GM18951 (cell line): ENCODE measurements around the gene PLA2G4B.

Experiments
- POLR2A ChIP-seq: IDR thresholded peaks from 4 replicates; pipeline ENCODE4 v1.6.1; 2011; ENCODE audit warnings: mild to moderate bottlenecking; ENCODE audit not compliant: insufficient read length, insufficient read depth; ENCODE audit errors: extremely low read depth
- in situ Hi-C: fragments of 300-500 bp; cut with MboI; formaldehyde crosslinking; loops from one replicate; pipeline ENCODE4 v1.12.0; 2022; ENCODE audit warnings: low sequenced_read_pairs, mixed read lengths, inconsistent platforms; ENCODE audit not compliant: unreplicated experiment

PLA2G4B gene

GRCh38 chr15:41801185-41801584 is 37.5 kb upstream of the PLA2G4B start:
- in situ Hi-C loops, result no loop called here

GRCh38 chr15:41801850-41802455 is 36.7 kb upstream of the PLA2G4B start:
- in situ Hi-C loops, result no loop called here

More at GRCh38 chr15:41801185-41801584, 37.5 kb upstream of the PLA2G4B start:
- TF ChIP-seq POLR2A, result no peak

DNA sequence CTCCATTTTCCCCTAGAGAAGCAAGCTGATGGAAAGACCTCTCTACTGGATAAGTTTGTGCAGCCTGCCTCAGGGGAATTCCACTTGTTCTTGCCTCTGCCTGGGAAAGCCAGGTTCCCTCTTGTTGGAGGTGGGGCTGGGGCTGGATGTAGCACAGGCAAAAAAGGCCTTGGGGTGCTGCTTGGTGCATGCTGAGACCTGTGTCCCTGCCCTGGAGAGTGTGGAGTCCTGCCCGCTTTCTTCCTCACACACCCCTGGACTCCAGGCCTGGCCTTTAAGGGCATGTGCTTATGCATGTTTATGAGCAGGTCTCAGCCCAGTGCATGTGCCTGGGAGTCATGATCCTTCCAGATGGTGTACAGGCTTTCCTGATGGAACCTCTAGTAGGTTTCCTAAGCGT is 34.3 kb upstream of the PLA2G4B start:
- in situ Hi-C loops, result no loop called here
- TF ChIP-seq POLR2A, result no peak

More at GRCh38 chr15:41801850-41802455, 36.7 kb upstream of the PLA2G4B start:
- TF ChIP-seq POLR2A, result no peak

DNA sequence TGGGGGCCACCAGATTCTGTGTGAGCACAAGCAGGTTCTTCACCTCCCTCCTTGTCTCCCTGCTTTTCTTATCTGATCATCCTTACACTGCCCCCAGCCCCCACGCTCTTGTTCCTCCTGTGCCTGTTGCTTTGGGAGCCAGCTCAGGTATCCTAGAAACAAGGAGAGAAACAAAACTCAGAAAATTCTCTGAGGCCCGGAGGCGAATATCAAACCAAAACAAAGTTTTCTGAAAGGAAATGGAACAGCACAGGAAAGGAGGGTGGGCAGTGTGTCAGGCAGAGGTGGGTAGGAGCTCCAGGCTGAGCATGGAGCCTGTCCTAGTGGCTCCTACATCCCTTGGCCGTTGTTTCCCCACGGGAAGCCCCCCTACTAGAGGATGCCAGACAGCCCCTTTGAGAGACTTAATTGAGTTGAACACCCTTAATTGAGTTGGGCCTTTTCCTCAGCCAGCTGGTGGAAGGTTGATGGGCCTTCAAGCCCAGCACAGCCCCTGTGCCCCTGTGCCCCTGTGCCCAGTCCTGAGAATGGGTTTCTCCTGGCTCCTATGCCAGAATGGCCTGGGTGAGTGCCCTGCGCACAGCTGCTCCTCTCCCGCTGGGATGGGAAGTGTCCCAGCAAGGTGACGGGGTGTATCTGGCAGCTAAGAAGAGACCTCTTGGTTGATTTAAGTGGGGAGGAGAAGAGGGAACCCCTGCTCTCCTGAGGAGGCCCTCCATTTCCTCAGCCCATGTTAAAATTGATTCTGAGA is 33.6 kb upstream of the PLA2G4B start:
- in situ Hi-C loops, result no loop called here
- TF ChIP-seq POLR2A, result no peak

- TF ChIP-seq POLR2A, result no peak
These were observed 32.9 kb upstream of the PLA2G4B start for GRCh38 chr15:41805711-41806110.

DNA sequence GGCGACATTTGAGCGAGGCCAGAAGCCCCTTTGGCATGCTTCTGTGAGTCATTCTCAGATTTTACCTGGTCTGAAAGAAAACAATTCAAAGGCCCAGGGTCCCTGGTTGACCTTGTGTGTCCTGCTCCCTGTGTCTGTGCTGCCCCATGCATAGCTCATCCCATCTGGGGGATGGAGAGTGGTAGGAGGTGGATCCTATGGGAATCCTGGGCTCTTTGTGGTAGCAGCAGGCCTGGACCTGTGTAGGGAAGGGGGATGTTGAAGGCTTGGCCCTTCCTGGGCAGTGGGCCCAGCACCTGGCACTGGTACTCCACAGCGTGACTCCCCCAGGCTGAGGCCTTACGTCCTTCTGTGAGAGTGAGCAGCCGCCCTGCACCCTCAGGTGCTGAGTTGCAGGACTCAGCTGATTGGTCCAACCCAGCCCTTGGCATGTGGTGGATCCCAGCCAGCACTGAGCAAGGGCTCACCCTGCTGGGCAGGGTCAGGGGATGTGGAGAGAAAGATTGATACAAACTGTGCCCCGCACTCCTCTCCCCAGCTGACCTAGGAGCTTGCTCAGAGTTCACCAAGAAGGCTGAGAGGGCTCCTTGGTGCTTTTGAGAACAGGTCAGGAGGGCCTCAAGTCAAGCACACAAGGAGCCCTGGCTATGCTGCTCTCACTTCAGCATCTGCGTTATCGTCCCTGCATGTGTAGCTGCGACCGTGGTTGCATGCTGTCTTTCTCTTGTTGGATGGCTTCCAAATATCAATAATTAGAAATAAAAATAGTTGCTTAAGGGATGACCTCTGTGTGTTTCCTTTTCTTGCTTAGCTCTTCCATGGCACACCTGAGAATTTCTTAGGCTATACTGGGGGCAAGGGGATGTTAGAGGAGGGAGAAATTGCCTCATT is 32.1 kb upstream of the PLA2G4B start:
- in situ Hi-C loops, result no loop called here
- no peak for TF ChIP-seq POLR2A

More at GRCh38 chr15:41805711-41806110, 32.9 kb upstream of the PLA2G4B start:
- in situ Hi-C loops, result no loop called here

- in situ Hi-C loops, result no loop called here
- no peak for TF ChIP-seq POLR2A
These were observed 29.5 kb upstream of the PLA2G4B start for GRCh38 chr15:41809121-41809520.

GRCh38 chr15:41809526-41810220 is 29.0 kb upstream of the PLA2G4B start:
- in situ Hi-C loops, result loop anchor here (10.0 kb wide), 1 partner anchor 345 kb away; no protein-coding TSS in a partner anchor
- TF ChIP-seq POLR2A, result no peak

- in situ Hi-C loops, result loop anchor here (10.0 kb wide), 1 partner anchor 346 kb away; no protein-coding TSS in a partner anchor
- TF ChIP-seq POLR2A, result no peak
These were observed 27.8 kb upstream of the PLA2G4B start for GRCh38 chr15:41810651-41811431.

- TF ChIP-seq POLR2A, result no peak
- in situ Hi-C loops, result loop anchor here (10.0 kb wide), 1 partner anchor 347 kb away; no protein-coding TSS in a partner anchor
These were observed 27.0 kb upstream of the PLA2G4B start for GRCh38 chr15:41811432-41812195.

- in situ Hi-C loops, result loop anchor here (10.0 kb wide), 1 partner anchor 348 kb away; no protein-coding TSS in a partner anchor
- no peak for TF ChIP-seq POLR2A
These were observed 25.7 kb upstream of the PLA2G4B start for GRCh38 chr15:41812820-41813375.
